GM23338 (cell line): Measurements from ENCODE around the gene LYG1. TPM values are rescaled to one million over a fixed set of nuclear protein-coding genes. Genes with fewer than 3 reads are reported as not detected.

Source experiments
- ATAC-seq: fragments of 200-7000 bp; cut with Tn5 transposase; 3 replicates; pipeline ENCODE4 v1.9.1; 2020
- DNase-seq: peaks from one replicate; pipeline ENCODE4 v3.0.0-alpha.2; 2015; ENCODE audit warnings: low spot score
- H2AFZ ChIP-seq: fragments of 200-600 bp; sonication (generic); 2 replicates; pipeline ENCODE4 v1.8.0; 2016; ENCODE audit warnings: antibody characterized with exemption, mild to moderate bottlenecking, moderate library complexity
- H3F3A ChIP-seq: fragments of 200-600 bp; sonication (generic); replicated peaks from 2 replicates; pipeline ENCODE4 v1.8.0; 2017; ENCODE audit warnings: antibody characterized with exemption, mixed run types, low read depth
- H3K27ac ChIP-seq: fragments of 200-600 bp; sonication (generic); 2 replicates; pipeline ENCODE4 v1.6.1; 2016; ENCODE audit warnings: low read depth
- H3K27me3 ChIP-seq: fragments of 200-600 bp; sonication (generic); 2 replicates; pipeline ENCODE4 v1.8.0; 2016; ENCODE audit warnings: mild to moderate bottlenecking, mixed run types, moderate library complexity; ENCODE audit not compliant: insufficient read depth
- H3K36me3 ChIP-seq: fragments of 200-600 bp; sonication (generic); 2 replicates; pipeline ENCODE4 v1.8.0; 2016; ENCODE audit warnings: mild to moderate bottlenecking; ENCODE audit not compliant: insufficient read depth
- H3K4me1 ChIP-seq: fragments of 200-600 bp; sonication (generic); 2 replicates; pipeline ENCODE4 v1.8.0; 2016; ENCODE audit warnings: mild to moderate bottlenecking, moderate library complexity; ENCODE audit not compliant: insufficient read depth
- H3K4me2 ChIP-seq: fragments of 200-600 bp; sonication (generic); 2 replicates; pipeline ENCODE4 v1.7.1; 2017; ENCODE audit warnings: mixed run types
- H3K4me3 ChIP-seq: fragments of 200-600 bp; sonication (generic); 2 replicates; pipeline ENCODE4 v1.6.1; 2016; ENCODE audit warnings: mixed run types
- H3K79me2 ChIP-seq: fragments of 200-600 bp; sonication (generic); replicated peaks from 2 replicates; pipeline ENCODE4 v1.8.0; 2017; ENCODE audit warnings: mild to moderate bottlenecking; ENCODE audit not compliant: insufficient read depth
- H3K9me2 ChIP-seq: fragments of 200-600 bp; sonication (generic); 2 replicates; pipeline ENCODE4 v1.8.0; 2017; ENCODE audit not compliant: insufficient read depth
- H4K20me1 ChIP-seq: fragments of 200-600 bp; sonication (generic); replicated peaks from 2 replicates; pipeline ENCODE4 v1.8.0; 2017; ENCODE audit warnings: mild to moderate bottlenecking; ENCODE audit not compliant: insufficient read depth
- H3K27ac Mint-ChIP-seq: 2 replicates; pipeline ENCODE4 v1.8.0; 2020; ENCODE audit warnings: inconsistent platforms, mild to moderate bottlenecking, moderate library complexity, mixed read lengths
- H3K27me3 Mint-ChIP-seq: 3 replicates; pipeline ENCODE4 v1.8.0; 2022; ENCODE audit warnings: low read depth, mild to moderate bottlenecking, moderate library complexity, mixed read lengths, inconsistent platforms; ENCODE audit not compliant: insufficient read depth, poor library complexity
- H3K36me3 Mint-ChIP-seq: 3 replicates; pipeline ENCODE4 v1.8.0; 2021; ENCODE audit warnings: low read depth, mild to moderate bottlenecking, inconsistent platforms, moderate library complexity, mixed read lengths
- H3K4me1 Mint-ChIP-seq: 3 replicates; pipeline ENCODE4 v1.8.0; 2020; ENCODE audit warnings: mild to moderate bottlenecking, inconsistent platforms, mixed read lengths
- H3K4me3 Mint-ChIP-seq: 3 replicates; pipeline ENCODE4 v1.8.0; 2021; ENCODE audit warnings: moderate library complexity, mild to moderate bottlenecking, inconsistent platforms, mixed read lengths
- H3K9me3 Mint-ChIP-seq: 3 replicates; pipeline ENCODE4 v1.8.0; 2020; ENCODE audit warnings: moderate library complexity, mild to moderate bottlenecking, inconsistent platforms, mixed read lengths
- CREB1 ChIP-seq: fragments of 250-450 bp; sonication (Bioruptor Pico); IDR thresholded peaks from 2 replicates; pipeline ENCODE4 v1.5.0; 2020; ENCODE audit warnings: low read depth, mild to moderate bottlenecking, moderate library complexity
- EZH2 ChIP-seq: fragments of 200-600 bp; sonication (generic); IDR thresholded peaks from one replicate; pipeline ENCODE4 v1.8.0; 2017; ENCODE audit warnings: antibody characterized with exemption, mild to moderate bottlenecking, low read depth; ENCODE audit not compliant: unreplicated experiment
- EZH2phosphoT487 ChIP-seq: fragments of 200-600 bp; sonication (generic); IDR thresholded peaks from one replicate; pipeline ENCODE4 v1.8.1; 2018; ENCODE audit warnings: antibody characterized with exemption; ENCODE audit not compliant: unreplicated experiment
- JUNB ChIP-seq: IDR thresholded peaks from one replicate; pipeline ENCODE4 v1.6.1; 2016; ENCODE audit warnings: antibody characterized with exemption; ENCODE audit not compliant: unreplicated experiment
- NANOG ChIP-seq: IDR thresholded peaks from 2 replicates; pipeline ENCODE4 v1.6.1; 2016; ENCODE audit warnings: antibody characterized with exemption, borderline replicate concordance
- POLR2AphosphoS5 ChIP-seq: IDR thresholded peaks from 2 replicates; pipeline ENCODE4 v1.6.1; 2016; ENCODE audit warnings: antibody characterized with exemption, low read depth
- REST ChIP-seq: IDR thresholded peaks from one replicate; pipeline ENCODE4 v1.6.1; 2018; ENCODE audit warnings: antibody characterized with exemption; ENCODE audit not compliant: unreplicated experiment
- STAT1 ChIP-seq: IDR thresholded peaks from one replicate; pipeline ENCODE4 v1.6.1; 2016; ENCODE audit warnings: antibody characterized with exemption; ENCODE audit not compliant: unreplicated experiment
- ZNF114 ChIP-seq: fragments of 250-450 bp; sonication (Bioruptor Pico); IDR thresholded peaks from 2 replicates; pipeline ENCODE4 v1.5.0; 2020; ENCODE audit warnings: mild to moderate bottlenecking, moderate library complexity
- ZNF331 ChIP-seq: fragments of 250-450 bp; sonication (Bioruptor Pico); IDR thresholded peaks from 2 replicates; pipeline ENCODE4 v1.5.0; 2020; ENCODE audit warnings: low read depth, mild to moderate bottlenecking, moderate library complexity
- polyA plus RNA-seq: library from polyadenylated mRNA; unstranded; fragments of >200 nt; fragmentation: Nextera tagmentation; extraction: Ambion mirVana; gene quantifications from 2 replicates; pipeline ENCODE4 v1.2.1, GENCODE V29; 2016
- total RNA-seq: library from RNA; depleted of rRNA; stranded (reverse); fragments of >200 nt; shearing (Covaris generic); gene quantifications from 2 replicates; pipeline ENCODE4 v1.2.3, GENCODE V29; 2014
- TF ChIP-seq, protein P1 (sequence below), 2 experiments: fragments of 200-600 bp in 1 of 2; sonication (generic) in 1 of 2; conservative IDR thresholded peaks; 2 replicates each; pipeline versions ENCODE4 v1.5.1 to v1.6.1; 2016 to 2017; ENCODE audit warnings: antibody characterized with exemption in 2 of 2, low read depth in 2 of 2, mild to moderate bottlenecking in 2 of 2, moderate library complexity in 1 of 2
- TF ChIP-seq, protein P2 (sequence below): fragments of 250-450 bp; sonication (Bioruptor Pico); IDR thresholded peaks from 2 replicates; pipeline ENCODE4 v1.5.0; 2020; ENCODE audit warnings: mild to moderate bottlenecking, moderate library complexity
- TF ChIP-seq, protein P3 (sequence below): IDR thresholded peaks from 2 replicates; pipeline ENCODE4 v1.6.1; 2016; ENCODE audit warnings: antibody characterized with exemption

LYG1 gene
- total and polyA plus RNA-seq, 2 experiments from 2014 or later, result 0.35 to 0.57 TPM

GRCh38 chr2:99342536-99342935 is 41.5 kb upstream of the LYG1 start:
- Histone ChIP-seq H4K20me1 (peaks cover 51% of the 10 kb centered on the region), H2AFZ (no peak overlapping the region), H3K4me2 (no peak overlapping the region), H3K79me2 (peaks cover 100% of the 10 kb centered on the region), H3K27ac (no peak overlapping the region), H3K4me1 (0 out of 2 replicates have a peak, but pooled peaks cover 6% of the 10 kb centered on the region), H3F3A (no peaks in the 10 kb centered on the region), H3K36me3 (no peaks in the 10 kb centered on the region), H3K27me3 (no peaks in the 10 kb centered on the region), H3K9me2 (no peaks in the 10 kb centered on the region), H3K4me3 (no peak overlapping the region)
- Mint-ChIP-seq H3K4me3 (no peak overlapping the region), H3K9me3 (no peaks in the 10 kb centered on the region), H3K4me1 (no peaks in the 10 kb centered on the region), H3K27me3 (peaks cover 4% of the 10 kb centered on the region), H3K36me3 (no peaks in the 10 kb centered on the region), H3K27ac (no peak overlapping the region)
- TF ChIP-seq STAT1 (no peak), ZNF331 (CRISPR knock-in tag) (no peak), NANOG (no peak), EZH2phosphoT487 (no peak), REST (no peak), EZH2 (no peak), JUNB (no peak), CREB1 (no peak), POLR2AphosphoS5 (no peak), ZNF114 (CRISPR knock-in tag) (no peak)
- TF ChIP-seq, protein P1, sequence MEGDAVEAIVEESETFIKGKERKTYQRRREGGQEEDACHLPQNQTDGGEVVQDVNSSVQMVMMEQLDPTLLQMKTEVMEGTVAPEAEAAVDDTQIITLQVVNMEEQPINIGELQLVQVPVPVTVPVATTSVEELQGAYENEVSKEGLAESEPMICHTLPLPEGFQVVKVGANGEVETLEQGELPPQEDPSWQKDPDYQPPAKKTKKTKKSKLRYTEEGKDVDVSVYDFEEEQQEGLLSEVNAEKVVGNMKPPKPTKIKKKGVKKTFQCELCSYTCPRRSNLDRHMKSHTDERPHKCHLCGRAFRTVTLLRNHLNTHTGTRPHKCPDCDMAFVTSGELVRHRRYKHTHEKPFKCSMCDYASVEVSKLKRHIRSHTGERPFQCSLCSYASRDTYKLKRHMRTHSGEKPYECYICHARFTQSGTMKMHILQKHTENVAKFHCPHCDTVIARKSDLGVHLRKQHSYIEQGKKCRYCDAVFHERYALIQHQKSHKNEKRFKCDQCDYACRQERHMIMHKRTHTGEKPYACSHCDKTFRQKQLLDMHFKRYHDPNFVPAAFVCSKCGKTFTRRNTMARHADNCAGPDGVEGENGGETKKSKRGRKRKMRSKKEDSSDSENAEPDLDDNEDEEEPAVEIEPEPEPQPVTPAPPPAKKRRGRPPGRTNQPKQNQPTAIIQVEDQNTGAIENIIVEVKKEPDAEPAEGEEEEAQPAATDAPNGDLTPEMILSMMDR (conservative IDR thresholded peaks at IDR 0.05; ENCODE audit: low read depth in 2 of 2), result no peak
- TF ChIP-seq, protein P2, sequence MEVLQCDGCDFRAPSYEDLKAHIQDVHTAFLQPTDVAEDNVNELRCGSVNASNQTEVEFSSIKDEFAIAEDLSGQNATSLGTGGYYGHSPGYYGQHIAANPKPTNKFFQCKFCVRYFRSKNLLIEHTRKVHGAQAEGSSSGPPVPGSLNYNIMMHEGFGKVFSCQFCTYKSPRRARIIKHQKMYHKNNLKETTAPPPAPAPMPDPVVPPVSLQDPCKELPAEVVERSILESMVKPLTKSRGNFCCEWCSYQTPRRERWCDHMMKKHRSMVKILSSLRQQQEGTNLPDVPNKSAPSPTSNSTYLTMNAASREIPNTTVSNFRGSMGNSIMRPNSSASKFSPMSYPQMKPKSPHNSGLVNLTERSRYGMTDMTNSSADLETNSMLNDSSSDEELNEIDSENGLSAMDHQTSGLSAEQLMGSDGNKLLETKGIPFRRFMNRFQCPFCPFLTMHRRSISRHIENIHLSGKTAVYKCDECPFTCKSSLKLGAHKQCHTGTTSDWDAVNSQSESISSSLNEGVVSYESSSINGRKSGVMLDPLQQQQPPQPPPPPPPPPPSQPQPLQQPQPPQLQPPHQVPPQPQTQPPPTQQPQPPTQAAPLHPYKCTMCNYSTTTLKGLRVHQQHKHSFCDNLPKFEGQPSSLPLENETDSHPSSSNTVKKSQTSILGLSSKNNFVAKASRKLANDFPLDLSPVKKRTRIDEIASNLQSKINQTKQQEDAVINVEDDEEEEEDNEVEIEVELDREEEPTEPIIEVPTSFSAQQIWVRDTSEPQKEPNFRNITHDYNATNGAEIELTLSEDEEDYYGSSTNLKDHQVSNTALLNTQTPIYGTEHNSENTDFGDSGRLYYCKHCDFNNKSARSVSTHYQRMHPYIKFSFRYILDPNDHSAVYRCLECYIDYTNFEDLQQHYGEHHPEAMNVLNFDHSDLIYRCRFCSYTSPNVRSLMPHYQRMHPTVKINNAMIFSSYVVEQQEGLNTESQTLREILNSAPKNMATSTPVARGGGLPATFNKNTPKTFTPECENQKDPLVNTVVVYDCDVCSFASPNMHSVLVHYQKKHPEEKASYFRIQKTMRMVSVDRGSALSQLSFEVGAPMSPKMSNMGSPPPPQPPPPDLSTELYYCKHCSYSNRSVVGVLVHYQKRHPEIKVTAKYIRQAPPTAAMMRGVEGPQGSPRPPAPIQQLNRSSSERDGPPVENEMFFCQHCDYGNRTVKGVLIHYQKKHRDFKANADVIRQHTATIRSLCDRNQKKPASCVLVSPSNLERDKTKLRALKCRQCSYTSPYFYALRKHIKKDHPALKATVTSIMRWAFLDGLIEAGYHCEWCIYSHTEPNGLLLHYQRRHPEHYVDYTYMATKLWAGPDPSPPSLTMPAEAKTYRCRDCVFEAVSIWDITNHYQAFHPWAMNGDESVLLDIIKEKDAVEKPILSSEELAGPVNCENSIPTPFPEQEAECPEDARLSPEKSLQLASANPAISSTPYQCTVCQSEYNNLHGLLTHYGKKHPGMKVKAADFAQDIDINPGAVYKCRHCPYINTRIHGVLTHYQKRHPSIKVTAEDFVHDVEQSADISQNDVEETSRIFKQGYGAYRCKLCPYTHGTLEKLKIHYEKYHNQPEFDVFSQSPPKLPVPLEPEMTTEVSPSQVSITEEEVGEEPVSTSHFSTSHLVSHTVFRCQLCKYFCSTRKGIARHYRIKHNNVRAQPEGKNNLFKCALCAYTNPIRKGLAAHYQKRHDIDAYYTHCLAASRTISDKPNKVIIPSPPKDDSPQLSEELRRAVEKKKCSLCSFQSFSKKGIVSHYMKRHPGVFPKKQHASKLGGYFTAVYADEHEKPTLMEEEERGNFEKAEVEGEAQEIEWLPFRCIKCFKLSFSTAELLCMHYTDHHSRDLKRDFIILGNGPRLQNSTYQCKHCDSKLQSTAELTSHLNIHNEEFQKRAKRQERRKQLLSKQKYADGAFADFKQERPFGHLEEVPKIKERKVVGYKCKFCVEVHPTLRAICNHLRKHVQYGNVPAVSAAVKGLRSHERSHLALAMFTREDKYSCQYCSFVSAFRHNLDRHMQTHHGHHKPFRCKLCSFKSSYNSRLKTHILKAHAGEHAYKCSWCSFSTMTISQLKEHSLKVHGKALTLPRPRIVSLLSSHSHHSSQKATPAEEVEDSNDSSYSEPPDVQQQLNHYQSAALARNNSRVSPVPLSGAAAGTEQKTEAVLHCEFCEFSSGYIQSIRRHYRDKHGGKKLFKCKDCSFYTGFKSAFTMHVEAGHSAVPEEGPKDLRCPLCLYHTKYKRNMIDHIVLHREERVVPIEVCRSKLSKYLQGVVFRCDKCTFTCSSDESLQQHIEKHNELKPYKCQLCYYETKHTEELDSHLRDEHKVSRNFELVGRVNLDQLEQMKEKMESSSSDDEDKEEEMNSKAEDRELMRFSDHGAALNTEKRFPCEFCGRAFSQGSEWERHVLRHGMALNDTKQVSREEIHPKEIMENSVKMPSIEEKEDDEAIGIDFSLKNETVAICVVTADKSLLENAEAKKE (CRISPR knock-in tag), result no peak
- TF ChIP-seq, protein P3, sequence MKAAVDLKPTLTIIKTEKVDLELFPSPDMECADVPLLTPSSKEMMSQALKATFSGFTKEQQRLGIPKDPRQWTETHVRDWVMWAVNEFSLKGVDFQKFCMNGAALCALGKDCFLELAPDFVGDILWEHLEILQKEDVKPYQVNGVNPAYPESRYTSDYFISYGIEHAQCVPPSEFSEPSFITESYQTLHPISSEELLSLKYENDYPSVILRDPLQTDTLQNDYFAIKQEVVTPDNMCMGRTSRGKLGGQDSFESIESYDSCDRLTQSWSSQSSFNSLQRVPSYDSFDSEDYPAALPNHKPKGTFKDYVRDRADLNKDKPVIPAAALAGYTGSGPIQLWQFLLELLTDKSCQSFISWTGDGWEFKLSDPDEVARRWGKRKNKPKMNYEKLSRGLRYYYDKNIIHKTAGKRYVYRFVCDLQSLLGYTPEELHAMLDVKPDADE, result no peak
- ATAC-seq (no peak), DNase-seq (no peak)
